Type B pancreatic cell (in vitro differentiated cells): ENCODE results near the gene CDK9. TPM values are rescaled to one million over a fixed set of nuclear protein-coding genes. Genes with fewer than 3 reads are reported as not detected.

ENCODE experiments used
- DNase-seq: peaks from one replicate; pipeline ENCODE4 v3.0.0; 2021; ENCODE audit warnings: mixed read lengths; ENCODE audit not compliant: unreplicated experiment; ENCODE audit errors: extremely low spot score
- H3K27ac Mint-ChIP-seq: 2 replicates; pipeline ENCODE4 v1.8.0; 2021; ENCODE audit warnings: mild to moderate bottlenecking, mixed read lengths
- H3K27me3 Mint-ChIP-seq: 2 replicates; pipeline ENCODE4 v1.8.0; 2021; ENCODE audit warnings: mixed read lengths
- H3K36me3 Mint-ChIP-seq: 2 replicates; pipeline ENCODE4 v1.8.0; 2021; ENCODE audit warnings: mixed read lengths
- H3K4me1 Mint-ChIP-seq: one replicate; pipeline ENCODE4 v1.8.0; 2021; ENCODE audit warnings: mixed read lengths; ENCODE audit not compliant: unreplicated experiment
- H3K4me3 Mint-ChIP-seq: 2 replicates; pipeline ENCODE4 v1.8.0; 2021; ENCODE audit warnings: mild to moderate bottlenecking, mixed read lengths
- H3K9me3 Mint-ChIP-seq: 2 replicates; pipeline ENCODE4 v1.8.0; 2021; ENCODE audit warnings: mixed read lengths
- total RNA-seq: library from RNA; stranded (reverse); gene quantifications from 2 replicates; pipeline ENCODE4 v1.2.1, GENCODE V29; 2021; ENCODE audit warnings: low replicate concordance
- TF ChIP-seq, protein P1 (sequence below): fragments of 200-600 bp; sonication (generic); conservative IDR thresholded peaks from 2 replicates; pipeline ENCODE4 v1.5.0; 2021; ENCODE audit warnings: antibody characterized with exemption, mild to moderate bottlenecking

Gene CDK9
- total RNA-seq, 1 donor from 2014 or later, result 77.3 TPM

DNA sequence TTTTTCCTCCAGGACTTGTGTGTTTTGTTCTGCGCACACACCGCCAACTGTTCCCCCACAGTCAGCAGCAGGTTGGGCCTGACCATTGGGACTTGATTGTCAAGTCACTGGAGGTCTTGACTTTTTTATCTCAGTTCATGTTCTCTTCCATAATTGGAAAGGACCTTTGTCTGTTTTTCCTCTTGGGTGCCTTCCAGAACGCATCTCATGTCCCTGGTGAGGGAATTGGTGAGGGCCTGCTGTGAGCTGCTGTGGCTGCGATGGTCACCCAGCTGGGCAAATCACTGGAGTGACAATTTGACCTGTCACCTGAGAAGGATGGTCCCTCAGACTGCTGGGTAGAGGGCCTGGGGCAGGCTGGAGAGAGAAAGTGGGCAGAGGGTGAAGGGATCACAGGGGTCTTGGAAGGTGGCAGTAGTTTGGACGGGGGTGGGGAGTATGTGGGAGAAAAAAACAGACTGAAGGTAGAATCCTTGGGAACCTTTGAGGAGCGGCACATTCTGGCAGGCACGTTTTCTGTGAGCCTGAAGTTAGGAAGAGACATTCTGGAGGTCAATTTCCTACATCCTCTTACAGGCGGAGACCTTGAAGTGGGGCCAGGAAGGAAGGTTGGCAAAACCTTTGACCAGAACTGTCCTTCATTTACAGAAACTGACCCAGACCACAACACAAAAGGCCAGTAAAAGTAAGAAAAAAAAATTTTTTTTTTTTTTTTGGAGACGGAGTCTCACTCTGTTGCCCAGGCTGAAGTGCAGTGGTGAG, 4.4 kb downstream of the CDK9 start:
- H3K4me3 Mint-ChIP-seq, result no peak overlapping the region
- H3K27ac Mint-ChIP-seq, result no peak overlapping the region
- TF ChIP-seq, protein P1, sequence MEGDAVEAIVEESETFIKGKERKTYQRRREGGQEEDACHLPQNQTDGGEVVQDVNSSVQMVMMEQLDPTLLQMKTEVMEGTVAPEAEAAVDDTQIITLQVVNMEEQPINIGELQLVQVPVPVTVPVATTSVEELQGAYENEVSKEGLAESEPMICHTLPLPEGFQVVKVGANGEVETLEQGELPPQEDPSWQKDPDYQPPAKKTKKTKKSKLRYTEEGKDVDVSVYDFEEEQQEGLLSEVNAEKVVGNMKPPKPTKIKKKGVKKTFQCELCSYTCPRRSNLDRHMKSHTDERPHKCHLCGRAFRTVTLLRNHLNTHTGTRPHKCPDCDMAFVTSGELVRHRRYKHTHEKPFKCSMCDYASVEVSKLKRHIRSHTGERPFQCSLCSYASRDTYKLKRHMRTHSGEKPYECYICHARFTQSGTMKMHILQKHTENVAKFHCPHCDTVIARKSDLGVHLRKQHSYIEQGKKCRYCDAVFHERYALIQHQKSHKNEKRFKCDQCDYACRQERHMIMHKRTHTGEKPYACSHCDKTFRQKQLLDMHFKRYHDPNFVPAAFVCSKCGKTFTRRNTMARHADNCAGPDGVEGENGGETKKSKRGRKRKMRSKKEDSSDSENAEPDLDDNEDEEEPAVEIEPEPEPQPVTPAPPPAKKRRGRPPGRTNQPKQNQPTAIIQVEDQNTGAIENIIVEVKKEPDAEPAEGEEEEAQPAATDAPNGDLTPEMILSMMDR, result no peak
- no peak for DNase-seq
- H3K36me3 Mint-ChIP-seq, result peaks cover 14% of the 10 kb centered on the region
- no peaks in the 10 kb centered on the region for H3K27me3 Mint-ChIP-seq
- H3K4me1 Mint-ChIP-seq, result peaks cover 10% of the 10 kb centered on the region
- H3K9me3 Mint-ChIP-seq, result no peaks in the 10 kb centered on the region

DNA sequence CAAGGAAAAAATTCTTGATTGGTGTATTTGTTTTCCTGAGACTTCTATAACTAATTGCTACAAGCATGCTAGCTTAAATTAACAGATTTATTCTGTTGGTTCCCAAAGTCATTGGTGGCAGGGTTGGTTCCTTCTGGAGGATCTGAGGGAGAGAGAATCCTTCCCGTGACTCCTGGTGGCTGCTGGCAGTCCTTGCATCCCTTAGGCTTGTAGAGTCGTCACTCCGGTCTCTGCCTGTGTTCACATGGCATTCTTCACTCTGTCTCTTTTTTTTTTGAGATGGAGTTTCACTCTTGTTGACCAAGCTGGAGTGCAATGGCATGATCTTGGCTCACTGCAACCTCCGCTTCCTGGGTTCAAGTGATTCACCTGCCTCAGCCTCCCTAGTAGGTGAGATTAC, 5.3 kb downstream of the CDK9 start:
- H3K27me3 Mint-ChIP-seq, result no peaks in the 10 kb centered on the region
- DNase-seq, result no peak
- no peaks in the 10 kb centered on the region for H3K9me3 Mint-ChIP-seq
- peaks cover 14% of the 10 kb centered on the region for H3K36me3 Mint-ChIP-seq
- H3K27ac Mint-ChIP-seq, result no peak overlapping the region
- peaks cover 10% of the 10 kb centered on the region for H3K4me1 Mint-ChIP-seq
- TF ChIP-seq, protein P1, result peak; percentile 24
- no peak overlapping the region for H3K4me3 Mint-ChIP-seq

DNA sequence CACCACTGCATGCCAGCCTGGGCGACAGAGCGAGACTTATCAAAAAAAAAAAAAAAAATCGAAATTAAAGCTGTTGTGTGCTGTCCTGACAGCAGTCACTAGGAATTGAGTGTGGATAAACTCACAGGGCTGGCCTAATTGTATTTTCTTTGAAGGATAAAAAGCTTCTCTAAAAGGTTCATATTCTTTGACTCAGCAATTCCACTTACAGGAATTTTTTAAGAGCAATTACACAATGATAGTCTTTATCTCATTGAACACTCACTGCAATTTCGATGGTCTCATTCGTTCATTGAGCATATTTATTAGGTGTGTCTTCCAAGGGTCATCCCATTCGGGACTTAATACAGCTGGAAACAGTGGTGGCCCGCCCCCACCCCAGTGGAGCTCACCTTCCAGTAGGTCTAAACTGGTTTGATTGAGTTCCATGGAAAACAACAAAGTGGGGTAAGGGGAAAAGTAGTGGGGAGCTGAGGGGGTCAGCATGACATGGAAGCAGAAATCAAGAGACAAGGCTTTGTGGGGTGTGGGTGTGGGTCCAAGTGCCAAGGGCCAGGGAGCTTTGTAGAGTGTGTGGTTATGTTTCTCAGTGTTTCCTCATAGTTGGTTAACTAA, 6.7 kb downstream of the CDK9 start:
- DNase-seq, result no peak
- H3K9me3 Mint-ChIP-seq, result no peaks in the 10 kb centered on the region
- TF ChIP-seq, protein P1, result no peak
- H3K27ac Mint-ChIP-seq, result no peak overlapping the region
- H3K4me3 Mint-ChIP-seq, result no peak overlapping the region
- H3K4me1 Mint-ChIP-seq, result peaks cover 6% of the 10 kb centered on the region
- no peaks in the 10 kb centered on the region for H3K27me3 Mint-ChIP-seq
- peaks cover 11% of the 10 kb centered on the region for H3K36me3 Mint-ChIP-seq

DNA sequence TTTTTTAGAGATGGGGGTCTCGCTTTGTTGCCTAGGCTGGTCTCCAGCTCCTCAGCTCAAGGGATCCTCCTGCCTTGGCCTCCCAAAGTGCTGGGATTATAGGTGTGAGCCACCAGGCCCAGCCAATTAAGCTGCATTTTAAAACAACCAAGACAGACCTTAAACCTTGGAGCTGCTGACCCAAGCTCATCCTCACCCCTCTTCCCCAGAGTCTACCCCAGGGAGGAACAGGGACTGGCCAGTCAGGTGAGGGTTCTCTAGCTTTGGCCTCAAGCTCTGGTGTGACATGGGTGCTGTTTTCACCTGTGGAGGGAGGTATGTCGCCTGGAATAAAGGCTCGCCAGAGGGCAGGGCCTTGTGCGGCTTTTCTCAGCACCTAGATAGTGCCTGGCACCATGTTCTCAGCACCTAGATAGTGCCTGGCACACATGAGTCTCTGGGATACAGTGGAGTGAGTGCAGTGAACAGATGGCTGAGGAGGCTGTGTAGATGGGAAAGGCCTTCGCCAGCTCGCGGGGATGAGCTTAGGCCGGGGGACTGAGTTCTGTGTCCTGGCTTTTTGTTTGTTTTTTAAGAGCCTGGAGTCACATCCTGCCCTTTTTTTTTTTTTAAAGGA, 7.4 kb downstream of the CDK9 start:
- Mint-ChIP-seq H3K36me3 (peaks cover 11% of the 10 kb centered on the region), H3K27me3 (no peaks in the 10 kb centered on the region), H3K9me3 (no peaks in the 10 kb centered on the region), H3K4me1 (peaks cover 5% of the 10 kb centered on the region), H3K4me3 (no peak overlapping the region), H3K27ac (no peak overlapping the region)
- DNase-seq, result no peak
- TF ChIP-seq, protein P1, result no peak

DNA sequence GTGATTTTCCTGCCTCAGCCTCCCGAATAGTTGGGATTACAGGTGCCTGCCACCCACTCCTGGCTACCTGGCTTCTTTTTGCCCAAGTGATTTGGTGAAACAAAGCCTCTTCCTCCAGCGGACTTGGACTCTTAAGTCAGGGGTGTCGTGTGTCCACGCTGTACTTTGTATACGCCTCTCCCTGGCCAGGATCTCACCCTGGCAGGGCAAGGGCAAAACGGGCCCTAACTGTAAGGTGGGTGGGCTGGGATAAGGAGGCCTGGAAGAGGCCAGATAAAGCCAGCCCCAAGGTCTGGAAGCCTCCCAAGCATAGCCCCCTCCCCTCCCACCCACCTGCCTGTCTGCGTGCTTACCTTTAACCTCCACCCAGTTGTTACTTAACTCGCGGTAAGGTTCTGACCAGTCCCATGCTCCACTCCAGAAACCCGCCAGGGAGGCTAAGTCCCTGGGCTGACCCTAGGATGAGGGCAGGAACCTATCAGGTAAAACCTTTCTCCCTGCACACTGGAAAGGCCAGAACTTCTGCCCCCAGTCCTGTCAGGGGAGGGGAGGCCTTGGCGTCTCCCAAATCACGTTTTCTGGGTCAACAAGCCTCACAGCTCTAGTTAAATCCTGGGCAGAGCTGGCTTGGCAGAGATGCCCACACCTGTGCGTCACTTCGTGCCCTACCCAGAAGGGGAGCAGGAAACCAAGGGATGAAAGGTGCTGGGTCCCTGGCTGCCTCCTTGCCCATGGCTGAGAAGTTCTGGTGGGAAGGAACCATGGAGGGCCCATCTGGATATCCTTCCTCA, 8.4 kb downstream of the CDK9 start:
- TF ChIP-seq, protein P1, result no peak
- Mint-ChIP-seq H3K4me1 (peaks cover 5% of the 10 kb centered on the region), H3K36me3 (peaks cover 9% of the 10 kb centered on the region), H3K9me3 (no peaks in the 10 kb centered on the region), H3K4me3 (no peak overlapping the region), H3K27ac (no peak overlapping the region), H3K27me3 (no peaks in the 10 kb centered on the region)
- no peak for DNase-seq
